SIG-M5 treated with dmso at 0.1 percent for 504 hours (cell line): ENCODE data around the gene CASP6.

ENCODE experiments used
- DNase-seq: peaks from one replicate; lab custom pipeline; 2025; ENCODE audit not compliant: unreplicated experiment; lab: John Stamatoyannopoulos, UW

The CASP6 gene

DNA sequence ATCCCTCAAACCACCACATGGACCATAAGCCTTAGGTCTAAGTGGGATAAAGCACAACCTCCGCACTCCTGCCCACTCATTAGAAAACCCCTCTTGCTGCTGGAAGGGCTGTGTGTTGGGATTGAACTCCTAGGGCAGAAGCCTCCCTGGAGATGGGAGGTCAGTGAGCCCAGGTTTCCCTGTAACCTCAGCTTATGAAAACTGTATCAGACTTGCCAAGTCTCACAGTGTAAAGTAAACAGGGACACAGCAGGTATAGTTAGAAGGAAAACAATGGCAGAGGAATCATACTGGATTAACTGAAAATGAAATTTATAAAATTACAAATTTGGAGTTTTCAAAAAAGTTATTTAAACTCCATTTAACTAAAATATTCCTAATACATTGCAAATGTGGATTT, 29.9 kb downstream of the CASP6 start:
- DNase-seq, result no peak

DNA sequence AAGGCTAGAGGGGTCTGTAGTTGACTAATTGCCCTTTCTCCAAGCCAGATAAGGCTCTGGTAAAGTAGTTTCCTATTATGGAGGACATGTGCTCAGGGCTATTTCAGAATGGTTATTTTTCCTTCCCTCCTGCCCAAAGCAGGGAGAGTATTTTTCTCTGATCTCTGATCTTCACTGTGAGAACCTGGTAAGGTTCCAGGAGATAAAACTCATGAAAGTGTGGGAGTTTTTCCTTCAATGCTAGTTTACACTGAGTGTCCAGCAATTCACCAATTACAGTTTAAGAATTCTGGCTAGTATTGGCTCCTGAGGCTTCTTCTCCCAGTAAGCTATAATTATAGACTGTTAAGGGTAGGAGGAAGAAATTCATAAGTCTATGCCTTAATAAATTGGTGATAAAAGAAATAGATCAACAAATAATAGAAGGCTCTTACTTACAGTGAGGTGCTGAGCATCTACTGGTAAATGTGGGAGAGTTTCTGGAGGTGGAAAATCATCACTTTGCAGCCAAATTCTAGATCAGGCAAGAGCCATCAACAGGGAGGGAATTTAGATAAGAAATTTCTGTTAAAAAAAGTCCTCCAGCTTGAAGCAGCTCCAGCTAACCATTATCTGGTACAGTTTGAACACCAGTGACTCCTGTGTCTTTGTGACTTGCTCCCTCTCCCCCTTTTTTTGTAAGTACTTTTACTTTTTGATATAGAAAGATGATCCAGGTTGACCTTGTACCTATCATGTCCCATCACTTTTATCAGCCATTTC, 30.9 kb downstream of the CASP6 start:
- DNase-seq, result no peak

DNA sequence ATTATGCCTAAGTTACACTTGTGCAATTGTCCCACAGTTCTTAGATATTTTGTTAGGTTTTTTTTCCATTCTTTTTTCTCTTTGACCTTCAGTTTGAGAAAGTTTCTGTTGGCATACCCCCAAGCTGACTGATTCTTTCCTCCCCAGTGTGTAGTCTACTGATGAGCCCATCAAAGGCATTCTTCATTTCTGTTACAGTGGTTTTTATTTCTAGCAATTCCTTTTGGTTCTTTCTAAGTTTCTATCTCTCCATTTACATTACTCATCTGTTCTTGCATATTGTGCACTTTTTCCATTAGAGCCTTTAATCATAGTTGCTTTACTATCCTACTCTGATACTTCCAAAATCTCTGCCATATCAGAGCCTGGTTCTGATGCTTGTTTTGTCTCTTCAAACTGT, 31.9 kb downstream of the CASP6 start:
- no peak for DNase-seq

DNA sequence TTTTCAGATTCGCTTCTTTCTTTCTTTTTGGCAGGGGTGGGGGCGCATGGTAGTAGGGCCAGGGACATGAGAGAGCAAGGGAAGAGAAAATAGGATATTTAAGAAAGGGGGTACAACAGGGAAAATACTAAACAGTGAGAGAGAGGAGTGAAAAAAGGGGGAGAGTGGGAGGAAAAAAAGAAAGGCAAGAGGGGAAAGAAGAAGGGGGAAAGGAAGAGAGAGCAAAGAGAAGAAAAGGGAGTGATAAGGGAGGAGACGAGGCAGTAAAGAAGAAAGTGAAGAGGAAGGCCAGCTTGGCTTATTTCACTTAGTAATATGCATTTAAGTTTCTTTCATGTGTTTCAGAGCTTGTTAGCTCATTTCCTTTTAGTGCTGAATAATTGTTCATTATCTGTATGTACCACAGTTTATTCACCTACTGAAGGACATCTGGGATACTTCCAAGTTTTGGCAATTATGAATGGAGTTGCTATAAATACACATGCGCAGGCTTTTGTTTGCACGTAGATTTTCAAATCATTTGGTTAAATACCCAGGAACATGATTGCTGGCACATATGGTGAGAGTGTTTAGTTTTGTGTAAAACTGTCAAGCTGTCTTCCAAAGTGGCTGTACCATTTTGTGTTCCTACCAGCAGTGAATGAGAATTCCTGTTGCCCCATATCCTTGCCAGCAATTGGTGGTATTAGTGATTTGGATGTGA, 37.3 kb downstream of the CASP6 start:
- no peak for DNase-seq

DNA sequence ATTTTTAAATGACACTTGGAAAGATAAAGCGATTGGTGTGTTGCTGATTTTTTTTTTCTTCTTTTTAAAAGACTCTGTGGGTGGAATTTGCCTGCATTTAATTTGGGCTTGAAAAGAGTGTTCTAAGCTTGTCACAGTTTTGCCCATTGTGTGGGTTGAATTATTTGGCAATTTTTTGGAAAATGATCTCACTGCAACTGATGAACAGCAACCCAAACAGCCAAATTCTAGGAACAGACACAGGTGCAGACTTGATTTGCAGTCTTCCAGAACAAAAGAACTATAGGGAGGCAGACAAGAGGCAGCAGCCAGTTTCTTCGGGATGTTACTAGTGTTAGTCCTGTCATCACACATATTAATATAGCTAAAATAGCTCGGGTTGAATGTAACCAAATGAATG, 40.5 kb downstream of the CASP6 start:
- DNase-seq, result no peak

DNA sequence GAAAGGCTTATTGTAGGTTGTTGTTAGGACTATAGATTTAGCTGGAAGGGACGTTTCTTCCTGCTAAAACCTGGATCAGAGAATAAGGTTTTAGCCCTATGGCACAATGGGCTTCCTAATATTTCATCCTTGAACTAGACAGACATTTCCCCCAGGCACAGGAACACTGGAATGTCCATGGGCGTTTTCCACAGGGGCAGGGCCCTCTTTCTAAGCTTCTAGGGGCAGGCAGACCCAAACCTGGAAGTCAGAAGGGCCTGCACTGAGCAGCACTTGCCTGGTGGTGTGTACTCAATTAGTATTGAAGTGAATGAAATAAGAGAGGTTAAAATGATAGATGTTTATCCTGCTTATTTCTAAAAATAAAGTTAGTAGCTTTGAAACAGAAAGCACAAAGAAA, 41.1 kb downstream of the CASP6 start:
- DNase-seq, result no peak

DNA sequence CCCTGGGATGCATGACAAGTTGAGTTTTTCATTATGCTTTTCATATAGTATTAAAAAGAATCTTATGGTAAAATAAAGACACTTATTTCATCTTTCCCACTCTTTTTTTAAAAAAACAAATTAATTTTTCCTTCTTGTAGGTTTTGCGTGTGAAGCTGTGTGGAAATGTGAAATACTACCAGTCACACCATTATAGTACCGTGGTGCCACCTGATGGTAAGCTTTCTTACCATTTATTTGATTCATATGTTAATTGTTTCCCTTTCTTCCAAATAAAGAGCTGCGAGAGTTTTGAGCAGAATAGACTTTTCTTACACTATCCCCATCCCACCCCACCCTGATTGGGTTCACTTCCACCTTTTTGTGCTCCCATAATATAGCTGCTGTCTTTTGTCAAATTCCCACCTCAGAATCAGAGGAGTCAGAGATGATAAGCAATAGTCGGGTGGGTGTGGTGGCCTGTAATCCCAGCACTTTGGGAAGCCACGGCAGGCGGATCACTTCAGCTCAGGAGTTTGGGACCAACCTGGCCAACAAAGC, 44.3 kb downstream of the CASP6 start:
- DNase-seq, result no peak

DNA sequence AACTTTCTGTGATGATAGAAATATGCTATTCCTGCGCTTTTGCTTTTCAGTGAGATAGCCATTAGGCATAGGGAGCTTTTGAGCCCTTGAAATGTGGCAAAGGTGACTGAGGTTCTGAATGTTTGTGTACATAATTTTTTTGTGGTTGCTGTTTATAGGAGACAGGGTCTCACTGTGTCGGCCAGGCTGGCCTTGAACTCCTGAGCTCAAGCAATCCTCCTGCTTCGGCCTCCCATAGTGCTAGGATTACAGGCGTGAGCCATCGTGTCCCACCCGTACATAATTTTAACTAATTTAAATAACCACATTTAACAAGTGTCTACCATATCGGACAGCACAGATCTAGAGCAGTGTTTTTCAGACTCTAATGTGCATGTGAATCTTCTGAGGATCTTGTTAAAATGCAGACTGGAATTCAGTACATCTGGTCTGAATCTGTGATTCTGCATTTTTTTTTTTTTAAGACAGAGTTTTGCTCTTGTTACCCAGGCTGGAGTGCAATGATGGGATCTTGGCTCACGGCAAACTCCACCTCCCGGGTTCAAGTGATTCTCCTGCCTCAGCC, 45.3 kb downstream of the CASP6 start:
- no peak for DNase-seq

DNA sequence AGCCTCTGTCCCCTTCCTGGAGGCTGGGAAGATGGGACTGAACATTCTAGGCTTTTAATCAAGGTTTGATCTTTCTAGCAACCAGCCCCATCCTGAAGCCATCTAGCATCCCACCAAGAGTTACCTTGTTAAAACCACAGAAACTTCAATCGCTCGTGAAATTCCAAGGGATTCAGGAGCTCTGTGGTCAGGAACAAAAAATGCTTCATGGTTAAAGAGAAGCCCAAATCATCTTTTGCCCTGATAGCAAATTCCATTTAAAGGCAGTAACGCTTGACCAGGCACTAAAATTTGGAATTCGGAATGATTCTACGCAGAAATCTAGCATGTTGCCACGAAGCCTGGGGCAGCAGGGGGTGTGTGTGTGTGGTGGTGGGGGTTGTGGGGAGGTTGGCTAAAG, 47.8 kb downstream of the CASP6 start:
- no peak for DNase-seq

DNA sequence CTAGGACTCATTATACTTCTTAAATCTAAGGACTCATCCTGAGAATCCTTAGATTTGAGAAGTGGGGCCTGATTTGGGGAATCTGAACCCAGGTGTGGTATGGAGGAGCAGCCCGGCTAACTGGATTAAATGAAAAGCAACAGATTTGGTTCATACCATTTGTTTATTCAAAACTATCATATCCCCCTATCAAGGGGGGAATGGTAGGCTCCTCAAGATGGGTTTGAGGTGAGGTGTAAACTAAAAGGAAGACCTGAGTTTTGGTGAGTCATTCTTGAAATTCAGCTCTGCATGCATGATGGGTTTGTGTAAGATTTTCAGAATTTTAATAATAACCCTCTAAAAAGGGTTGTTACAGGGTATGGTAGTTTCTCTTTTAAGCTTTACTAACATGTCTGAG, 53.4 kb downstream of the CASP6 start:
- DNase-seq, result no peak

DNA sequence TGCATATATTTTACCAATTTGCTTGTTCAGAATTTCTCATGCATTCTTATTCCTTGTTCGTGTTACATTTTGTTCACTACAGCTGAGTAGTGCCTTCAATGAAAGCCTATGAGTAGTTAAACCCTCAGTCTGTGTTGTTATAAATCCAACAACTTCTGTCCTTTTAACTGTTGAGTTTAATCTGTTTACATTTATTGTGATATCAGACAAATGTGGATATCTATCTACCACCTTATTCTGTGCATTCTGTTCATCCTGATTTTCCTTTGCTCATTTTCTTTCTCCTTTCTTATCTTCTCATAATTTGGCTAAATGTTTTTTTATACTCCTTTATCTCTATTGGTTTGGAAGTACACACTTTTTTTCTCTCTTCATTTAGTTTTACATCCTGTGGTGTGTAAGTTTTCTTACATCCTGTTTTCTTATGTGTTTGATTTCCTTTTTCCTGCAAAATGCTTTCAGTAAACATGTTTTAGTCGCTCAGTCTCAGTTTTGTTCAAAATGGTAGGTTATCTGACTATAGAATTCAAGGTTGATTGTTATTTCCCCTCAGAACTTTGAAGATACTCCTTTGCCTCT, 54.2 kb downstream of the CASP6 start:
- DNase-seq, result no peak

DNA sequence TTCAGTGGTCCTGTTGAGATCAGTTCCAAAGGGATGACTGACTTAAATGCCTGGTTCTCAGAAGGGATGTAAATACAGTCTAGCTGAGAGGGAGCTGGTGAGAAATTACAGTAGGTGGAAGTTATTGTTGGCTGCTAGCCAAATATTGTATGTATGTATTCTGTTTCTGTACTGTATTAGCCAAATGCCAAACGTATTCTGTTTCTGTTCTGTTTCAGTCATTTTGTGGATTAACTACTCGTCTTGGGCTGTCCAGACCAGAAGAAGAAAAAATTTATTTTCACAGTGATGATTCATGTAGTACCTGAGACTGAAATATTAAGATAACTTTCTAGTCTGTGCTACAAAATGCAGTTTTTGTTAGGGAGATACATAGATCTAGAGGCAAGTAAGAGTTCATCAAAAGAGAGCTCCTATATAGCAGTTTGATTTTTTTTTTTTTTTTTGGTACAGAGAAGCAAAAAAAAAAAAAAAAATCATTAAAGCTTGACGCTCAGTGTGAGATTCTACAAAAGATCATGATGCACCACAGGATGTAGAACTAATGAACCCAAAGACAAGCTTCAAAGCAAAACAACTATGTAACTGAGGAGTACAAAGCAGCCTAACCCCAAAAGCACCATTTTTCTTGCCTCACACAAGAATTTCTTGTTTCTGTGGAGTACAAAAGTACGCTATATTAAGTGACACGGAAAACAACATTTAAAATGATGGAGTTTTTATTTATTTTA, 54.8 kb downstream of the CASP6 start:
- DNase-seq, result no peak

DNA sequence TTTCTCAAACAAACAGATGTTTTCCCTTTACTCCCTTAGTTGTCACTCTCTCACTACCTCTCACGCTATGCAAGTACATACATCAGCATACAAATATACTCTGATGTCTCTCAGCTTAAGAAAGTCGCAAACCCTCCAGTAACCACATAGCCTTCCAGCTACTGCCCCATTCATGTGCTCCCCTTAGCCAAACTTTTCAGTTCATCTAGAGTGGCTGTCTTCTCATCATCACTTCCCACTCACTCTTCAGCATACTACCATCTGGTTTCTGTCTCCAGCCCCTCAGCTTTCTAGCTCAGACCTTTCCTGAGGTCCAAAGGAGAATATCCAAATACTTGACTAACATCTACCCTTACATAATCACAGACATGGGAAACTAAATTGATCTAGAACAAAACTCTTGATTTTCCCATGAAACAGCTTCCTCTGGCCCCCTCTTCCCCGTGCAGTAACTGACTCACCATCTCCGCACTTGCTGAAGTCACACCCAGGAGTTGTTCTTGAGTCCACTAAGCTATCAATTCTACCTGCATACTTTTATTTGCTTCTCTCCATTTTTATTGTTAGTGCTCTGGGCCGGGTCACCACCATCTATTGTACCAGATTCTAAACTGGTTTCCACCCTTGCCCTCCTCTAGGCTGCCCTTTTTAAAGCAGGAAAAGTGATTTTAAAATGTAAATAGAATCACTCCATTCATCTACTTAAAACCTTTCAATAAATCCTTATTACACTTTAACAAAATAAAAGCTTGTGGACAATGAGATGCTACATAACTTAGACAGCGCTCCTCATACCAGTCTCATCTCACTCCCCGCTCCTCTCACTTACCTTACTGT, 57.2 kb downstream of the CASP6 start:
- DNase-seq, result no peak

DNA sequence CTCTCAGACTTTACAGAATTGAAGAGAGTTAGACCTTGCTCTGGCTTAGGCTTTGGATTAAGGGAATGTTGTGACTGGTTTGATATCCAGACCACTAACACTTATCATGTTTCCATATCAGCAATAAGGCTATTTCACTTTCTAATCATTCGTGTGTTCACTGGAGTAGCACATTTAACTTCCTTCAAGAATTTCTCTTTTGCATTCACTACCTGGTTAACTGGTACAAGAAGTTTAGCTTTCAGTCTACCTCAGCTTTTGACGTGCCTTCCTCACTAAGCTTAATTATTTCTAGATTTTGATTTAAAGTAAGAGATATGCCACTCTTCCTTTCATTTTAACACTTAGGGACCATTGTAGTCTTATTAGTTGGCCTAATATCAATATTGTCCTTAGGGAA, 62.6 kb downstream of the CASP6 start:
- DNase-seq, result no peak
